SU-DHL-6 (cell line): Measurements from ENCODE around the gene KNDC1.

Experiments used
- H2AFZ ChIP-seq: fragments of 200-600 bp; sonication (generic); 2 replicates; pipeline ENCODE4 v1.6.1; 2014; ENCODE audit warnings: low read depth, mild to moderate bottlenecking, moderate library complexity, mixed read lengths, antibody characterized with exemption, low read length; ENCODE audit not compliant: severe bottlenecking
- H3F3A ChIP-seq: fragments of 200-600 bp; shearing (Covaris generic); 2 replicates; pipeline ENCODE4 v1.6.0; 2016; ENCODE audit warnings: antibody characterized with exemption, mild to moderate bottlenecking; ENCODE audit not compliant: insufficient read depth
- H3K27ac ChIP-seq: fragments of 200-600 bp; sonication (generic); 2 replicates; pipeline ENCODE4 v1.5.1; 2016; ENCODE audit warnings: low read depth, mild to moderate bottlenecking, low read length, moderate library complexity, mixed read lengths
- H3K27me3 ChIP-seq: fragments of 200-600 bp; sonication (generic), shearing (Covaris generic); 2 replicates; pipeline ENCODE4 v1.6.0; 2014; ENCODE audit warnings: mild to moderate bottlenecking, low read length
- H3K36me3 ChIP-seq: fragments of 200-600 bp; sonication (generic); 2 replicates; pipeline ENCODE4 v1.6.1; 2014; ENCODE audit warnings: mild to moderate bottlenecking, low read length, mixed read lengths
- H3K4me2 ChIP-seq: fragments of 300-600, 200-600 bp; shearing (Covaris generic), sonication (generic); 2 replicates; pipeline ENCODE4 v1.6.0; 2014; ENCODE audit warnings: low read length, low read depth, mild to moderate bottlenecking; ENCODE audit not compliant: poor library complexity, severe bottlenecking
- H3K4me3 ChIP-seq: fragments of 200-600 bp; sonication (generic); 2 replicates; pipeline ENCODE4 v1.5.1; 2014; ENCODE audit warnings: antibody characterized with exemption, low read length, mild to moderate bottlenecking, mixed read lengths; ENCODE audit not compliant: insufficient read depth, poor library complexity, severe bottlenecking
- H3K79me2 ChIP-seq: fragments of 200-600 bp; sonication (generic); 2 replicates; pipeline ENCODE4 v1.6.1; 2014; ENCODE audit warnings: mild to moderate bottlenecking, low read length, moderate library complexity; ENCODE audit not compliant: insufficient read depth
- H3K9ac ChIP-seq: fragments of 200-600 bp; sonication (generic); 2 replicates; pipeline ENCODE4 v1.7.0; 2014; ENCODE audit warnings: mild to moderate bottlenecking, low read length
- H3K9me2 ChIP-seq: fragments of 200-600 bp; sonication (generic); replicated peaks from 2 replicates; pipeline ENCODE4 v1.6.1; 2014; ENCODE audit warnings: low read length; ENCODE audit not compliant: insufficient read depth
- H3K9me3 ChIP-seq: fragments of 200-600 bp; sonication (generic); 2 replicates; pipeline ENCODE4 v1.6.1; 2014; ENCODE audit warnings: low read length, mixed read lengths; ENCODE audit not compliant: insufficient read depth
- H4K20me1 ChIP-seq: fragments of 200-600 bp; sonication (generic); 2 replicates; pipeline ENCODE4 v1.6.1; 2014; ENCODE audit warnings: low read depth, mild to moderate bottlenecking, antibody characterized with exemption, low read length, moderate library complexity, mixed read lengths
- EZH2phosphoT487 ChIP-seq: fragments of 200-600 bp; sonication (generic), shearing (Covaris generic); conservative IDR thresholded peaks from 2 replicates; pipeline ENCODE4 v1.6.1; 2018; ENCODE audit warnings: mild to moderate bottlenecking, antibody characterized with exemption, low read length, moderate library complexity, mixed read lengths
- TF ChIP-seq, protein P1 (sequence below): fragments of 200-600 bp; sonication (generic); IDR thresholded peaks from one replicate; pipeline ENCODE4 v1.5.1; 2017; ENCODE audit warnings: antibody characterized with exemption, mild to moderate bottlenecking, low read length, moderate library complexity; ENCODE audit not compliant: insufficient read depth, poor library complexity, severe bottlenecking

Gene KNDC1

GRCh38 chr10:133266056-133266795, 106.2 kb downstream of the KNDC1 start:
- no peak overlapping the region for H2AFZ ChIP-seq
- H3K36me3 ChIP-seq: no peaks in the 10 kb centered on the region
- H3K4me3 ChIP-seq: no peak overlapping the region
- H3K9me2 ChIP-seq: no peaks in the 10 kb centered on the region
- TF ChIP-seq EZH2phosphoT487: no peak
- TF ChIP-seq, protein P1, sequence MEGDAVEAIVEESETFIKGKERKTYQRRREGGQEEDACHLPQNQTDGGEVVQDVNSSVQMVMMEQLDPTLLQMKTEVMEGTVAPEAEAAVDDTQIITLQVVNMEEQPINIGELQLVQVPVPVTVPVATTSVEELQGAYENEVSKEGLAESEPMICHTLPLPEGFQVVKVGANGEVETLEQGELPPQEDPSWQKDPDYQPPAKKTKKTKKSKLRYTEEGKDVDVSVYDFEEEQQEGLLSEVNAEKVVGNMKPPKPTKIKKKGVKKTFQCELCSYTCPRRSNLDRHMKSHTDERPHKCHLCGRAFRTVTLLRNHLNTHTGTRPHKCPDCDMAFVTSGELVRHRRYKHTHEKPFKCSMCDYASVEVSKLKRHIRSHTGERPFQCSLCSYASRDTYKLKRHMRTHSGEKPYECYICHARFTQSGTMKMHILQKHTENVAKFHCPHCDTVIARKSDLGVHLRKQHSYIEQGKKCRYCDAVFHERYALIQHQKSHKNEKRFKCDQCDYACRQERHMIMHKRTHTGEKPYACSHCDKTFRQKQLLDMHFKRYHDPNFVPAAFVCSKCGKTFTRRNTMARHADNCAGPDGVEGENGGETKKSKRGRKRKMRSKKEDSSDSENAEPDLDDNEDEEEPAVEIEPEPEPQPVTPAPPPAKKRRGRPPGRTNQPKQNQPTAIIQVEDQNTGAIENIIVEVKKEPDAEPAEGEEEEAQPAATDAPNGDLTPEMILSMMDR: no peak
- H3K9me3 ChIP-seq: no peaks in the 10 kb centered on the region
- H3K4me2 ChIP-seq: no peak overlapping the region
- 0 out of 2 replicates have a peak, but pooled peaks cover 5% of the 10 kb centered on the region for H3F3A ChIP-seq
- no peak overlapping the region for H3K27ac ChIP-seq
- H3K9ac ChIP-seq: no peak overlapping the region
- H3K79me2 ChIP-seq: no peaks in the 10 kb centered on the region
- no peaks in the 10 kb centered on the region for H3K27me3 ChIP-seq
- no peaks in the 10 kb centered on the region for H4K20me1 ChIP-seq

DNA sequence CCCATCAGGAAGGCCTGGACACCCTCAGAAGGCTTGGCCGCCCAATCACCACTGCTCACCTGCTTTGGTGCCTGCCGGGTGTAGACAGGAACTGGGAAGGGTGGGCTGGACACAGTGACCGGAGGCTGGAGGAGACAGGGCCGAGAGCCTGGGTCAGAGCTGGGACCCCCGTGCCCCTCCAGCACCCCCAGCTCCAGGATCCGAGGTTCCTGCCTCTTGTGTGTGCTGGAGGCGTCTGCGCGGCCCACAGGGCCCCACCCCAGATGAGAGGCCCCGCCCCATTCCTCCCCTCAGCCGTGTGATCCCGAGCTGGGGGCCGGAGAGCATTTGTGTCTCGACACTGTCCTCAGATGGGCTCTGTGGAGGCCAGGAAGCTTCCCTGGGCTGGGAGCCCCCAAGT, 107.3 kb downstream of the KNDC1 start:
- Histone ChIP-seq H3K4me2 (no peak overlapping the region), H3K4me3 (no peak overlapping the region)

GRCh38 chr10:133267829-133268228, 107.8 kb downstream of the KNDC1 start:
- no peak overlapping the region for H2AFZ ChIP-seq
- no peak overlapping the region for H3K9ac ChIP-seq
- no peak for TF ChIP-seq EZH2phosphoT487
- TF ChIP-seq, protein P1: no peak
- H3K9me2 ChIP-seq: no peaks in the 10 kb centered on the region
- H3K27ac ChIP-seq: no peak overlapping the region
- H3F3A ChIP-seq: no peaks in the 10 kb centered on the region
- no peaks in the 10 kb centered on the region for H3K36me3 ChIP-seq
- no peaks in the 10 kb centered on the region for H3K27me3 ChIP-seq
- no peaks in the 10 kb centered on the region for H3K79me2 ChIP-seq
- no peaks in the 10 kb centered on the region for H4K20me1 ChIP-seq
- H3K4me3 ChIP-seq: no peak overlapping the region
- H3K9me3 ChIP-seq: no peaks in the 10 kb centered on the region
- H3K4me2 ChIP-seq: no peak overlapping the region

More for the DNA sequence above, 107.3 kb downstream of the KNDC1 start:
- no peak overlapping the region for H3K27ac ChIP-seq
- no peaks in the 10 kb centered on the region for H3K9me2 ChIP-seq
- 0 out of 2 replicates have a peak, but pooled peaks cover 2% of the 10 kb centered on the region for H3F3A ChIP-seq
- no peak overlapping the region for H3K9ac ChIP-seq
- TF ChIP-seq, protein P1: no peak
- TF ChIP-seq EZH2phosphoT487: no peak
- no peaks in the 10 kb centered on the region for H3K27me3 ChIP-seq
- no peaks in the 10 kb centered on the region for H3K9me3 ChIP-seq
- no peaks in the 10 kb centered on the region for H3K79me2 ChIP-seq
- no peaks in the 10 kb centered on the region for H4K20me1 ChIP-seq
- H3K36me3 ChIP-seq: no peaks in the 10 kb centered on the region
- no peak overlapping the region for H2AFZ ChIP-seq
